ENCODE data around the gene RTN4R. TPM values are rescaled to one million over a fixed set of nuclear protein-coding genes. Genes with fewer than 3 reads are reported as not detected.

Gene RTN4R
- total and polyA plus RNA-seq, 9 of the 15 experiments (the other 6 are each of a cell fraction or from before 2014, with no cell fraction given), result 0.04 to 2.8 (median 1.4) TPM; not detected in 3

GRCh38 chr22:20208713-20209310, 59.3 kb downstream of the RTN4R start:
- DNase-seq (ENCODE audit: extremely low read depth in 1 of 4, low spot score in 3 of 4) (no peak), ATAC-seq (no peak), FAIRE-seq (no peak)
- ChIA-PET CTCF (ENCODE audit: low intra/inter-chr PET ratio) (interaction anchor here (0.6 kb wide), 1 partner anchor 109 kb away, joined by 3 read pairs; no protein-coding TSS in a partner anchor), POLR2A (interaction anchor here (0.6 to 2.2 kb wide), 7 partner anchors 13 to 345 kb away, joined by 3 to 7 read pairs (median 4); no protein-coding TSS in a partner anchor)
- no peak overlapping the region for H3K4me3 ChIP-seq
- intact Hi-C loops (cut with micrococcal nuclease), result loop anchor here (5.0 kb wide), 2 partner anchors 42 to 432 kb away; no protein-coding TSS in a partner anchor
- H3K36me3 ChIP-seq (ENCODE audit: control insufficient read depth, insufficient read depth, low read length), result no peaks in the 10 kb centered on the region
- no peak overlapping the region for H3K27ac ChIP-seq (ENCODE audit: extremely low read depth, low read depth, low read length)
- no peak overlapping the region for H3K4me2 ChIP-seq (ENCODE audit: insufficient read depth, low read length)
- 41% methylated on average over 15 of the region's 15 CpGs for WGBS (ENCODE audit: insufficient coverage, low coverage, missing lambda C conversion rate)
- no peaks in the 10 kb centered on the region for H3K9me1 ChIP-seq (ENCODE audit: control insufficient read depth, insufficient read depth, low read length)
- peaks cover 28 to 92% of the 10 kb centered on the region in 2 experiments for H3K4me1 ChIP-seq (replicated peaks in 1 of 2; ENCODE audit: control insufficient read depth in 2 of 2, insufficient read depth in 2 of 2, low read length in 2 of 2)
- H2AFZ ChIP-seq (ENCODE audit: low read depth, low read length), result no peak overlapping the region
- no TSS peak for BruUV-seq (replicated peaks)
- H3K27me3 ChIP-seq (ENCODE audit: control insufficient read depth in 2 of 2, insufficient read depth in 2 of 2, low read length in 2 of 2), result peaks cover 14 to 25% of the 10 kb centered on the region in 2 experiments; a peak in 4 of 5 replicates
- peak overlapping the region in 1 of 2 experiments; percentile 78; a peak in 2 of 4 replicates for H3K9ac ChIP-seq (ENCODE audit: insufficient read depth in 1 of 2, low read depth in 2 of 2, low read length in 2 of 2)
- H4K20me1 ChIP-seq (replicated peaks; ENCODE audit: control insufficient read depth, insufficient read depth, low read length), result peaks cover 33% of the 10 kb centered on the region
- no peaks in the 10 kb centered on the region for H3K9me3 ChIP-seq (replicated peaks; ENCODE audit: control insufficient read depth, insufficient read depth, low read depth, low read length)
- in situ Hi-C loops (cut with MboI), result no loop called here
- H3K79me2 ChIP-seq (ENCODE audit: control insufficient read depth, insufficient read depth, low read length), result peaks cover 16% of the 10 kb centered on the region
- TF ChIP-seq BRD9 (IDR thresholded peaks at IDR 0.05; ENCODE audit: low read depth, partially characterized antibody) (no peak), ATF2 (CRISPR knock-in tag; IDR thresholded peaks at IDR 0.05) (no peak), RB1 (IDR thresholded peaks at IDR 0.05; ENCODE audit: low read depth) (no peak), IRF9 (tag; IDR thresholded peaks at IDR 0.05) (no peak), ZBTB12 (CRISPR knock-in tag; IDR thresholded peaks at IDR 0.05) (no peak), ARID3B (CRISPR knock-in tag; IDR thresholded peaks at IDR 0.05; ENCODE audit: borderline replicate concordance) (0 out of 2 replicates have a peak, but pooled peaks have one; percentile 37), HMG20B (CRISPR knock-in tag; IDR thresholded peaks at IDR 0.05) (no peak), POLR2G (IDR thresholded peaks at IDR 0.05; ENCODE audit: low read depth, low read length) (peak; percentile 58), ELF2 (CRISPR knock-in tag; IDR thresholded peaks at IDR 0.05) (no peak), ZNF280B (CRISPR knock-in tag; IDR thresholded peaks at IDR 0.05) (no peak), BDP1 (IDR thresholded peaks at IDR 0.05; ENCODE audit: insufficient read depth, insufficient read length) (no peak), PRMT5 (CRISPR knock-in tag; IDR thresholded peaks at IDR 0.05) (0 out of 2 replicates have a peak, but pooled peaks have one; percentile 41), WHSC1 (IDR thresholded peaks at IDR 0.05; ENCODE audit: low read length) (peak; percentile 82)

All from K562 (cell line).